A673 (cell line): ENCODE data around the gene ENGASE.

Source experiments
- EZH2 ChIP-seq: fragments of 200-600 bp; sonication (generic); IDR thresholded peaks from 2 replicates; pipeline ENCODE4 v1.6.1; 2017; ENCODE audit warnings: borderline replicate concordance, low read depth, mild to moderate bottlenecking, mixed read lengths, antibody characterized with exemption, low read length; ENCODE audit not compliant: poor library complexity, severe bottlenecking
- TF ChIP-seq, protein P1 (sequence below): fragments of 300-800, 200-600 bp; sonication (generic); conservative IDR thresholded peaks from 2 replicates; pipeline ENCODE4 v1.5.1; 2017; ENCODE audit warnings: low read depth, mild to moderate bottlenecking, antibody characterized with exemption, low read length, moderate library complexity, mixed read lengths

DNA sequence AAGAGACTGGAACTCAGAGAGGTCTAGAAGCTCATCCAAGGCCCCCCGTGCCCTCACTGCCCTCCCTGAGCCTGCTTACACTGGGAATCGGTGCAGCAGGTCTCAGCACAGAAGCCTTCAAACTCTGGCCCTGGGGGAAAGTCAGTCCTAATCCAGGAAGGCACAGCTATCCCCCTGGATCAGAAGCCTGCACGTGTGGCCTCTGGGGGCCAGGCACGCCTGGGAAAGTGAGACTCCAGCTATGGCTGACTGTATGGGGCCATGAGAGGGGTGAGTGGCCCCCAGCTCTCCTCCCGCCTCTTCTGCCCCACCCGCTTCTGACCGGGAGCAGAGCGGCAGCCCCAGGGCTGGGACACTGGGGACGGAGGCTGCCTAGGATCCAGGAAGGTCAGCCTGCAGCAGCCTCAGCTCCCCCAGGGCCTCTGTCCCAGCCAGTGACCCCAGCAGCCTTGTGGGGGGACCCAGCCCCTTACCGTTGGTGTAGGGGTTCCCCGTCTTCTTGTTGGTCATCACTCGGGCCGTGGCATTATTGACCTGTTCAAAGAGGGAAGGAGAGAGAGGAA lies 26.6 kb downstream of the ENGASE start:
- TF ChIP-seq, protein P1, sequence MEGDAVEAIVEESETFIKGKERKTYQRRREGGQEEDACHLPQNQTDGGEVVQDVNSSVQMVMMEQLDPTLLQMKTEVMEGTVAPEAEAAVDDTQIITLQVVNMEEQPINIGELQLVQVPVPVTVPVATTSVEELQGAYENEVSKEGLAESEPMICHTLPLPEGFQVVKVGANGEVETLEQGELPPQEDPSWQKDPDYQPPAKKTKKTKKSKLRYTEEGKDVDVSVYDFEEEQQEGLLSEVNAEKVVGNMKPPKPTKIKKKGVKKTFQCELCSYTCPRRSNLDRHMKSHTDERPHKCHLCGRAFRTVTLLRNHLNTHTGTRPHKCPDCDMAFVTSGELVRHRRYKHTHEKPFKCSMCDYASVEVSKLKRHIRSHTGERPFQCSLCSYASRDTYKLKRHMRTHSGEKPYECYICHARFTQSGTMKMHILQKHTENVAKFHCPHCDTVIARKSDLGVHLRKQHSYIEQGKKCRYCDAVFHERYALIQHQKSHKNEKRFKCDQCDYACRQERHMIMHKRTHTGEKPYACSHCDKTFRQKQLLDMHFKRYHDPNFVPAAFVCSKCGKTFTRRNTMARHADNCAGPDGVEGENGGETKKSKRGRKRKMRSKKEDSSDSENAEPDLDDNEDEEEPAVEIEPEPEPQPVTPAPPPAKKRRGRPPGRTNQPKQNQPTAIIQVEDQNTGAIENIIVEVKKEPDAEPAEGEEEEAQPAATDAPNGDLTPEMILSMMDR = no peak
- TF ChIP-seq EZH2 = no peak
